Measurements from ENCODE around the gene LAGE3. TPM values are rescaled to one million over a fixed set of nuclear protein-coding genes. Genes with fewer than 3 reads are reported as not detected.
A peak's percentile ranks its signal among the peaks of the same experiment; 100 is the strongest.

The LAGE3 gene
- total and polyA plus RNA-seq, 10 of the 15 experiments (the other 5 are each of a cell fraction or from before 2014, with no cell fraction given) = 5.3 to 63.7 (median 19.7) TPM

DNA sequence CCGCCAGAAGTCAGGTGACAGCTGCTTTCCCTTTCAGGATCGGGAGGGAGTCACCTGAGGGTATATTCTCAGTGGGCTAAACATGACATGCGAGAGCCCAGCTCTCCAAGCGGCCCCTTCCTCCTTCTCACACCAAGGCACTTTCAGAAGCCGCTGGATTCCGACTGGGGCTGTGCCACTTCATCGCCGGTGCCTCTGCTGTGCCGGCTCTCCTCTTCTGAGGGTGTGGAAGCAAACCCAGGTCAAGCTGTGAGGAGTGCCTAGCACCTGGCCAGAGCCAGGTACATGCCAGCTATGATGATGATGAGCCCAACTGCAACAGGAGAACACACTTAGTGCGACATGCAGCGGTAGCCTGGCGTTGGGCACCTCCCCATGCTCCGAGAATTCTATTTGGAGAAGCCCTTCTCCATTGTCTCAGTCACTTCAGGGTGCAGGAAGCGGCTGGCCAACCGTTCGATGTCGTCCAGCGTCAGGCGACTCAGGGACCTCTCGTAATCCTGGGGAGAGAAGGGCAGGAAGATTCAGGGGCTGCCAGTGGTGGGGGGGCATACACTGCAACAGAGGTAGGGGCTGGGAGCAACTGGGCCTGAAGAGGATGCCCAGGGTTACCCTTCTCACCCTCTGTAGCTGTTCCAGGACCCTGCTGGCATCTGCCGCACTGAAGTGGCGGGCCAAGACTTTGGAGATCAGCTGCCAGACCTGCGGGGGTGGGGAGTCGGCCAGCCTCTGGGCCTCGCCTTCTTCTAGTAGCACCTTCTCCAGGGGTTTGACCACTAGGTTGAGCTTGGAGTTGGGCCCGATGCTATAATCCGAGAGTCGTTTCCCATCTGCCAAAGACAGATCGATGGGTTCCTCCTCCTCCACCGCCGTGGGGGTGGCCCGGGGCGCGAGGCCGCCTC is 6.3 kb upstream of the LAGE3 start:
- Histone ChIP-seq H3K4me2 (ENCODE audit: control insufficient read depth, insufficient read depth) (peak overlapping the region; percentile 77), H3K9me3 (replicated peaks; ENCODE audit: control insufficient read depth, insufficient read depth, low read length) (no peaks in the 10 kb centered on the region; the same call in 2 of the 3 replicates), H3K4me1 (ENCODE audit: control insufficient read depth, insufficient read depth, low read length) (peaks cover 8% of the 10 kb centered on the region; the same call in 1 of the 2 replicates), H3K79me2 (ENCODE audit: control insufficient read depth, insufficient read depth, low read length) (peaks cover 21% of the 10 kb centered on the region), H4K20me1 (ENCODE audit: control insufficient read depth, insufficient read depth) (no peaks in the 10 kb centered on the region), H3K36me3 (ENCODE audit: control insufficient read depth in 2 of 2, insufficient read depth in 2 of 2, low read length in 1 of 2) (peaks cover 0 to 2% of the 10 kb centered on the region in 2 experiments; a peak in 2 of 4 replicates), H3K27me3 (replicated peaks in 1 of 2; ENCODE audit: control insufficient read depth in 2 of 2, insufficient read depth in 2 of 2, low read length in 1 of 2) (no peaks in the 10 kb centered on the region), H3K9ac (ENCODE audit: control insufficient read depth, insufficient read depth, low read length) (peak overlapping the region; percentile 75), H2AFZ (ENCODE audit: control insufficient read depth, low read depth, low read length) (no peak overlapping the region), H3K27ac (ENCODE audit: control insufficient read depth, insufficient read depth) (peak overlapping the region; percentile 42; the same call in 1 of the 2 replicates), H3K4me3 (peak overlapping the region; percentile 64)
- intact Hi-C loops (cut with micrococcal nuclease; ENCODE audit: unreplicated experiment) (no loop called here), in situ Hi-C loops (cut with MboI) (no loop called here)
- TF ChIP-seq RBBP5 (conservative IDR thresholded peaks at IDR 0.05) = no peak
- TF ChIP-seq EGR1 (IDR thresholded peaks at IDR 0.05; ENCODE audit: borderline replicate concordance in 1 of 2, low read depth in 2 of 2, low read length in 2 of 2) = 0 out of 3 replicates have a peak, but pooled peaks of 1 of the 2 experiments have one; percentile 14
- TF ChIP-seq, protein P1, sequence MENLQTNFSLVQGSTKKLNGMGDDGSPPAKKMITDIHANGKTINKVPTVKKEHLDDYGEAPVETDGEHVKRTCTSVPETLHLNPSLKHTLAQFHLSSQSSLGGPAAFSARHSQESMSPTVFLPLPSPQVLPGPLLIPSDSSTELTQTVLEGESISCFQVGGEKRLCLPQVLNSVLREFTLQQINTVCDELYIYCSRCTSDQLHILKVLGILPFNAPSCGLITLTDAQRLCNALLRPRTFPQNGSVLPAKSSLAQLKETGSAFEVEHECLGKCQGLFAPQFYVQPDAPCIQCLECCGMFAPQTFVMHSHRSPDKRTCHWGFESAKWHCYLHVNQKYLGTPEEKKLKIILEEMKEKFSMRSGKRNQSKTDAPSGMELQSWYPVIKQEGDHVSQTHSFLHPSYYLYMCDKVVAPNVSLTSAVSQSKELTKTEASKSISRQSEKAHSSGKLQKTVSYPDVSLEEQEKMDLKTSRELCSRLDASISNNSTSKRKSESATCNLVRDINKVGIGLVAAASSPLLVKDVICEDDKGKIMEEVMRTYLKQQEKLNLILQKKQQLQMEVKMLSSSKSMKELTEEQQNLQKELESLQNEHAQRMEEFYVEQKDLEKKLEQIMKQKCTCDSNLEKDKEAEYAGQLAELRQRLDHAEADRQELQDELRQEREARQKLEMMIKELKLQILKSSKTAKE (IDR thresholded peaks at IDR 0.05; ENCODE audit: low read depth, poor library complexity, severe bottlenecking) = no peak
- no peak for TF ChIP-seq ZNF274 (IDR thresholded peaks at IDR 0.05; ENCODE audit: insufficient read depth, insufficient read length)
- WGBS (ENCODE audit: insufficient coverage, insufficient replicate concordance, low lambda C conversion rate, missing lambda C conversion rate) = 60% methylated on average over 35 of the region's 35 CpGs
- FAIRE-seq (no peak), DNase-seq (ENCODE audit: low read depth, low spot score) (no peak), ATAC-seq (no peak)
- ChIA-PET SMC1A (ENCODE audit: uncharacterized antibody, unreplicated experiment) (interaction anchor here (1.5 to 1.6 kb wide), 2 partner anchors 8 to 41 kb away, joined by 3 to 7 read pairs; no protein-coding TSS in a partner anchor), CTCF (interaction anchor here (1.0 to 2.1 kb wide), 2 partner anchors 42 to 86 kb away, joined by 5 to 6 read pairs; no protein-coding TSS in a partner anchor), RAD21 (ENCODE audit: unreplicated experiment) (interaction anchor here (1.4 kb wide), 1 partner anchor 12 kb away, joined by 4 read pairs; no protein-coding TSS in a partner anchor), POLR2A (interaction anchor here (1.0 to 1.3 kb wide), 2 partner anchors 9 to 25 kb away, joined by 3 to 4 read pairs; no protein-coding TSS in a partner anchor)
- TSS peak; percentile 26 for BruUV-seq (replicated peaks)

All from GM12878 (cell line).